Fibroblast of mammary gland (primary cell): ENCODE data around the gene STRIP1.

Source experiments
- DNase-seq: peaks from one replicate; pipeline ENCODE4 v3.0.0-alpha.2; 2010; ENCODE audit warnings: low read depth
- H3K4me3 ChIP-seq: 2 replicates; pipeline ENCODE4 v1.5.1; 2011; ENCODE audit warnings: low read depth, mild to moderate bottlenecking, low read length, moderate library complexity; ENCODE audit not compliant: control insufficient read depth
- TF ChIP-seq, protein P1 (sequence below): conservative IDR thresholded peaks from 2 replicates; pipeline ENCODE4 v1.5.1; 2011; ENCODE audit warnings: low read depth, low read length, inconsistent platforms; ENCODE audit not compliant: control insufficient read depth, insufficient read depth

Gene STRIP1

GRCh38 chr1:110038271-110038670 is 3.8 kb downstream of the STRIP1 start:
- TF ChIP-seq, protein P1, sequence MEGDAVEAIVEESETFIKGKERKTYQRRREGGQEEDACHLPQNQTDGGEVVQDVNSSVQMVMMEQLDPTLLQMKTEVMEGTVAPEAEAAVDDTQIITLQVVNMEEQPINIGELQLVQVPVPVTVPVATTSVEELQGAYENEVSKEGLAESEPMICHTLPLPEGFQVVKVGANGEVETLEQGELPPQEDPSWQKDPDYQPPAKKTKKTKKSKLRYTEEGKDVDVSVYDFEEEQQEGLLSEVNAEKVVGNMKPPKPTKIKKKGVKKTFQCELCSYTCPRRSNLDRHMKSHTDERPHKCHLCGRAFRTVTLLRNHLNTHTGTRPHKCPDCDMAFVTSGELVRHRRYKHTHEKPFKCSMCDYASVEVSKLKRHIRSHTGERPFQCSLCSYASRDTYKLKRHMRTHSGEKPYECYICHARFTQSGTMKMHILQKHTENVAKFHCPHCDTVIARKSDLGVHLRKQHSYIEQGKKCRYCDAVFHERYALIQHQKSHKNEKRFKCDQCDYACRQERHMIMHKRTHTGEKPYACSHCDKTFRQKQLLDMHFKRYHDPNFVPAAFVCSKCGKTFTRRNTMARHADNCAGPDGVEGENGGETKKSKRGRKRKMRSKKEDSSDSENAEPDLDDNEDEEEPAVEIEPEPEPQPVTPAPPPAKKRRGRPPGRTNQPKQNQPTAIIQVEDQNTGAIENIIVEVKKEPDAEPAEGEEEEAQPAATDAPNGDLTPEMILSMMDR, result no peak
- no peak for DNase-seq
- H3K4me3 ChIP-seq, result no peak overlapping the region

DNA sequence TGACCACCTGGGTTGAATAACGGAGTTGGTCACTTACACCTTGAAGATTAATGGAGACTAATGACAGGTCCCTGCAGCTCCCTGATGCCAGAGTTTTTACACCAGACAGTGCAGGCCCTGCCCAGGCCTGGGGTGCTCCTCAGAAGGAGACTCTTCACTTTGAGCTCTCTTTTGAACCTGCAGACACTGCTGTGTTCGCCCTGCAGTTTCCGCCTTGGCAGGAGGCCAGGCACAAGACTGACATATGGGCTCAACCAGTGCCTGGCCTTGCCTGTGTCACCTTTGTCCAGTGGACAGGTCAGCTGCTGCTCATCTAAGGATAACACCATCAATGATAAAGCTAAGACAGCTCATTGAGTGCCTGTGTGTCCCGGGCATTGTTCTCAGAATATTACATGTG is 5.2 kb downstream of the STRIP1 start:
- TF ChIP-seq, protein P1, result no peak
- no peak for DNase-seq
- no peak overlapping the region for H3K4me3 ChIP-seq

DNA sequence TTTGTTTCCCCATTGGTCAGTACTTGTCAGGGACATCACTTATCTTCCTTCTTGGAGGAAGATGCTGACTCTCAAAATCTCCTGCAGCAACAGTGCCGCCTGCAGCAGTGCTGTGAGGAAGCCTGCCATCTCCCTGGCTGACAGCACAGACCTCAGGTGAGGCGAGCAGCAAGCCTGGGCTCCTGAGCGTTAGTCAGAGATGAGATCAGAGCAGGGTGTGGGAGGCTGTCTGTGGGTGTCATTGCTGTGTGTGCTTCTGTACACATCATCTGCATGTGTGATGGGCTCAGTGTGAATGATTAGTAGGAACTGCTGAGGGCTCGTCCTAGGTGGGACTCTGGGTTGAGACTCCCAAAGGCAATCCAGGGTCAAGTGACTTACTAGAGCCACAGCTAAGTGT is 6.1 kb downstream of the STRIP1 start:
- H3K4me3 ChIP-seq, result no peak overlapping the region
- TF ChIP-seq, protein P1, result no peak
- DNase-seq, result peak; percentile 15

DNA sequence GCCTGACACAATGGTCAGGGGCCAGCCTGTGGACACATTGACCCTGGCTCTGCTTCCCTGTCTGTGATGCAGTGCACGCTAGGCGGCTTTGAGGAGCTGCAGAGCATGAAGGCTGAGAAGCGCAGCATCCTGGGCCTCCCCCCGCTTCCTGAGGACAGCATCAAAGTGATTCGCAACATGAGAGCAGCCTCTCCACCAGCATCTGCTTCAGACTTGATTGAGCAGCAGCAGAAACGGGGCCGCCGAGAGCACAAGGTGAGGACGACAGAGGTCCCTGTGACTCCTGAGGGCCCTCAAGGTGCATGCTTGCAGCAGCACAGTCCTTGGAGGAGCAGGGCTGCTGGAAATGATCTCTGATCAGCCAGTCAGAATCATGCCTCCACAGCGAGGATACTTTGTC is 8.6 kb downstream of the STRIP1 start:
- no peak for DNase-seq
- TF ChIP-seq, protein P1, result no peak
- no peak overlapping the region for H3K4me3 ChIP-seq

DNA sequence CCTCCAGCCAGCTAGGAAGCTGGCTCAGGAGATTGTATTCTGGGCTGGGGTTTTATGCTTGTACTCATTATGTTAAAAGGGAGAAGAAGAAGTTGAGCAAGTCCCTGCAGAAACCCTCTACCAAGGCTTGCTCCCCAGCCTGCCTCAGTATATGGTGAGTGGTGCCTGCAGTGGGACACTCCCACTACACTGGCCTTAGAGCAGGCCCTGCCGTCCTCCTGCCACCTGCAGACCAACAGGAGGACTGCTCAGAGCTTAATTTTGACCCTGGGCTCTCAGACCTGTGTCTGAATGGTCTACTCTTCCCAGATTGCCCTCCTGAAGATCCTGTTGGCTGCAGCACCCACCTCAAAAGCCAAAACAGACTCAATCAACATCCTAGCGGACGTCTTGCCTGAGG is 13.0 kb downstream of the STRIP1 start:
- TF ChIP-seq, protein P1, result no peak
- DNase-seq, result no peak
- no peak overlapping the region for H3K4me3 ChIP-seq

GRCh38 chr1:110048240-110048639 is 13.8 kb downstream of the STRIP1 start:
- no peak for DNase-seq
- H3K4me3 ChIP-seq, result no peak overlapping the region
- TF ChIP-seq, protein P1, result no peak

DNA sequence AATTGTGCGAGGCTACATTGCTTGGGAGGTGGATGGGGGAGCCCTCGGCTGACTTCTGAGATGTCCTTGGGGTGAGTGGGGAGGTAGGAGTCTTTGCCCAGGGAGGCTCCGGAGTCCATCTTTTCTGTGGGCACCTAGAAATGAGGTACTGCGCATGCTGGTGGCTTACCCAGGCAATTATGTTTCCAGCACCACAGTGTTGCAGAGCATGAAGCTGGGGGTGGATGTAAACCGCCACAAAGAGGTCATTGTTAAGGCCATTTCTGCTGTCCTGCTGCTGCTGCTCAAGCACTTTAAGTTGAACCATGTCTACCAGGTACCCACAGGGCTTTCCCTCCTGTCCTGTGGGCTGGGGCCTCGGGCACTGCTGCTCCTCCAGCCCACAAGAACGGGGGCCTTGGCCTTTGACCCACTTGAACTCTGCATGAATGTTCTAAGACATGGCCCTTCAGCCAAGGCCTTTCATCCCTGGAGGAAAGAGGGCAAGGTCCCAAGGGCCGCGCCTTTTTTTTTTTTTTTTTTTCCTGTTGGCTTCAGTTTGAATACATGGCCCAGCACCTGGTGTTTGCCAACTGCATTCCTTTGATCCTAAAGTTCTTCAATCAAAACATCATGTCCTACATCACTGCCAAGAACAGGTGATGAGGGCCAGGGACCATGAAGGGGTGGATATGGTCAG is 14.6 kb downstream of the STRIP1 start:
- TF ChIP-seq, protein P1, result no peak
- H3K4me3 ChIP-seq, result no peak overlapping the region
- no peak for DNase-seq
